Measurements from ENCODE around the gene ARRDC5.
"Not testable (repeated sequence)": the region's sequence is repeated elsewhere in the genome, so short reads cannot be mapped to it uniquely, and the experiment has no call there.

DNA sequence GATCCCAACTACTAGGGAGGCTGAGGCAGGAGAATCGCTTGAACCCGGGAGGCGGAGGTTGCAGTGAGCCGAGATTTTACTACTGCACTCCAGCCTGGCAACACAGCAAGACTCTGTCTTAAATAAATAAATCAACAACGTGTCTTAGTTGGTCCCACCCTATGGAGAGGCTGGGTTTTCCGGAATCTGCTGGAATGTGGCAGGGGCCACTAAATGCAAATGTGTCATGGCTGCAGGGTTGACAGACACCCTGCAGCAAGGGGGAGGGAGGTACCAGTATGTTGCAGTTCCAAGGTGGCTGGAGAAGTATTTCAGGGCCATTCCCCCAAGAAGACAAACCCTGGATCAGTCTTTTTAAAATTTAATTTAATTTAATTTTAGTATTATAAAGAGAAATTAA, 14.9 kb downstream of the ARRDC5 start:
- TF ChIP-seq, protein P1, sequence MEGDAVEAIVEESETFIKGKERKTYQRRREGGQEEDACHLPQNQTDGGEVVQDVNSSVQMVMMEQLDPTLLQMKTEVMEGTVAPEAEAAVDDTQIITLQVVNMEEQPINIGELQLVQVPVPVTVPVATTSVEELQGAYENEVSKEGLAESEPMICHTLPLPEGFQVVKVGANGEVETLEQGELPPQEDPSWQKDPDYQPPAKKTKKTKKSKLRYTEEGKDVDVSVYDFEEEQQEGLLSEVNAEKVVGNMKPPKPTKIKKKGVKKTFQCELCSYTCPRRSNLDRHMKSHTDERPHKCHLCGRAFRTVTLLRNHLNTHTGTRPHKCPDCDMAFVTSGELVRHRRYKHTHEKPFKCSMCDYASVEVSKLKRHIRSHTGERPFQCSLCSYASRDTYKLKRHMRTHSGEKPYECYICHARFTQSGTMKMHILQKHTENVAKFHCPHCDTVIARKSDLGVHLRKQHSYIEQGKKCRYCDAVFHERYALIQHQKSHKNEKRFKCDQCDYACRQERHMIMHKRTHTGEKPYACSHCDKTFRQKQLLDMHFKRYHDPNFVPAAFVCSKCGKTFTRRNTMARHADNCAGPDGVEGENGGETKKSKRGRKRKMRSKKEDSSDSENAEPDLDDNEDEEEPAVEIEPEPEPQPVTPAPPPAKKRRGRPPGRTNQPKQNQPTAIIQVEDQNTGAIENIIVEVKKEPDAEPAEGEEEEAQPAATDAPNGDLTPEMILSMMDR (IDR thresholded peaks at IDR 0.05; ENCODE audit: borderline replicate concordance, extremely low read depth, low read length, poor library complexity, severe bottlenecking) = not testable (repeated sequence)
- not testable (repeated sequence) for TF ChIP-seq EZH2 (IDR thresholded peaks at IDR 0.05; ENCODE audit: borderline replicate concordance, low read depth, low read length, severe bottlenecking)
